HG03354 (cell line): Measurements from ENCODE around the gene NRARP.
"Not testable (repeated sequence)": the region's sequence is repeated elsewhere in the genome, so short reads cannot be mapped to it uniquely, and the experiment has no call there.

ENCODE experiments used
- ATAC-seq: cut with Tn5 transposase; IDR thresholded peaks from one replicate; pipeline ENCODE4 v1.9.1; 2021; ENCODE audit warnings: mild to moderate bottlenecking; ENCODE audit not compliant: unreplicated experiment, poor library complexity, severe bottlenecking

The NRARP gene

DNA sequence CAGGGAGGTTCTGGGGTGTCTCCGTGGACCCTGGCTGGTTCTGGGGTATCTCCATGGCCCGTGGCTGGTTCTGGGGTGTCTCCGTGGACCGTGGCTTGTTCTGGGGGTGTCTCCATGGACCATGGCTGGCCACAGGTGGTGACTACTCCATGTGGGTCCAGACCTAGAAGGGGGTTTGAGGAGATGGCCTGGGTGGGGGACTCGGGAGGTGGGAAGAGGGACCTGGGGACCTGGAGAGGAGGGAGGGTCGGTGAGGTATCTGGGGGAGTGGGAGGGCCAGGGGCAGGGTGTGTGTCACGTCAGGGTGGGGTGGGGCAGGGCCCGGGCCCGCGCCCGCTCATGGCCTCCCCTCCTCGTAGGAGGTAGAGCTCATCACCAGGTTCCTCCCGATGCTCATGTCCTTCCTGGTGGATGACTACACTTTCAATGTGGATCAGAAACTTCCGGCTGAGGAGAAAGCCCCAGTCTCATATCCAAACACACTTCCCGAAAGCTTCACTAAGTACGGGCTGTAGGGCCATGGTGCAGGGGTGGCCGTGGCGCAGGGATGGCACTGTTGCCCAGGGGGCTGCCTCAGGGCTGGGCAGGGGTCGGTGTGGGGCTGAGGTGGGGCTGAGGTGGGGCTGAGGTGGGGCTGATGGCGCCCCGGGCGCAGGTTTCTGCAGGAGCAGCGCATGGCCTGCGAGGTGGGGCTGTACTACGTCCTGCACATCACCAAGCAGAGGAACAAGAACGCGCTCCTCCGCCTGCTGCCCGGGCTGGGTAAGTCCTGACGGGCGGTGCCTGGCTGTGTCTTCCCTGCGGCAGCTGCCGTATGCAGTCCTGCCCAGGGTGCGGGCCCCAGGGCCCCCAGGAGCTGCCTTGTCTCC, 35.3 kb downstream of the NRARP start:
- no peak for ATAC-seq

DNA sequence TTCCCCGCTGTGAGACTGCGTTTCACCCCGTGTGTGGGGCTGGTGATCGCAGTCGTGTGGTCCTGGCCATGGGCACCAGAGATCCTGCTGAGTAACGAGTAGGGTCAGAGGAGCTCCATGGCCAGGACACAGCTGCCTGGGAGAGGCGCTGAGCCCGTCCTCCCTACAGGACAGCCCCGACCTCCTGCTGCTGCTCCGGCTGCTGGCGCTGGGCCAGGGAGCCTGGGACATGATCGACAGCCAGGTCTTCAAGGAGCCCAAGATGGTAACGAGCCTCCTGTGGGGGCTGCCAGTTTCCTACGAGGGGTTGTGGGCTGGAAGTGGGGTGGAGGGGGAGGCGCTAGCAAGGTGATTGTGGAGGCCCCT, 35.9 kb downstream of the NRARP start:
- ATAC-seq, result no peak

DNA sequence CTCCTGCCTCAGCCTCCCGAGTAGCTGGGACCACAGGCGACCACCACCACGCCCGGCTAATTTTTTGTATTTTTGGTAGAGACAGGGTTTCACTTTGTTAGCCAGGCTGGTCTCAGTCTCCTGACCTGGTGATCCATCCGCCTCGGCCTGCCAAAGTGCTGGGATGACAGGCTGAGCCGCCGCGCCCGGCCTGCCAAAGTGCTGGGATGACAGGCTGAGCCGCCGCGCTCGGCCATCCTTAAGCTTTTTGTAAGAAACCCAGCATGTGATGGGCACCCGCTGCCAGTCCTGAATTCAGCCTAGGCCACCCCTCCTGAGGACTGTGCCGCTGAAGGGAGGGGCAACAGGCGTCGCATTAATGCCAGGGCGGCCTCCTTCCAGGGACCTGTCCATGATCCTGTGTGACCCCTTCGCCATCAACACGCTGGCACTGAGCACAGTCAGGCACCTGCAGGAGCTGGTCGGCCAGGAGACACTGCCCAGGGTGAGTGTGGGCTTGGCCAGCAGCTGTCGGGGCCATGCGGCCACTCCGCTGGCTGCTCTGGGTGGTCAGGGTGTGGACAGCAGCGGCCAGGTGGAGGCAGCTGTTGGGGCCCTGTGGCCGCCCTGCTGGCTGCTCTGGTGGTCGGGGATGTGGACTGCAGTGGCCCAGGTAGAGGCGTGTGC, 36.4 kb downstream of the NRARP start:
- no peak for ATAC-seq

DNA sequence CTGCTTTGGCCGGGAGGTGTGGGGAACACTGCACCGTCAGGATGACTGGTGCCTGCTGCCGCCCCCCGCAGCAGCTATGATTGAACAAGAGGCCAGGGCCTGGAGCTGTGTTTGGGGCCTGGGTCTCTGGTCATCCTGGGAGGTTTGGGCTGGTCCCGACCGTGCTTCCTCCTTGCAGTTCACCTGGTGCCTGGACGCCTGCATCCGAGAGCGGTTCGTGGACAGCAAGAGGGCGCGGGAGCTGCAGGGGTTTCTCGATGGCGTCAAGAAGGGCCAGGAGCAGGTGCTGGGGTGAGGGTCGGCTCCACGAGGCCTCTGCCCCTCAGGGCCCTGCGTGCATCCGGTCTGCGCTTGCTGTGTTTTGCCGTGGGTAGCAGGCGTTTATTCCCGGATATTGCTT, 38.0 kb downstream of the NRARP start:
- ATAC-seq, result no peak

- ATAC-seq, result no peak
These were observed 38.6 kb downstream of the NRARP start for GRCh38 chr9:137263506-137263905.

DNA sequence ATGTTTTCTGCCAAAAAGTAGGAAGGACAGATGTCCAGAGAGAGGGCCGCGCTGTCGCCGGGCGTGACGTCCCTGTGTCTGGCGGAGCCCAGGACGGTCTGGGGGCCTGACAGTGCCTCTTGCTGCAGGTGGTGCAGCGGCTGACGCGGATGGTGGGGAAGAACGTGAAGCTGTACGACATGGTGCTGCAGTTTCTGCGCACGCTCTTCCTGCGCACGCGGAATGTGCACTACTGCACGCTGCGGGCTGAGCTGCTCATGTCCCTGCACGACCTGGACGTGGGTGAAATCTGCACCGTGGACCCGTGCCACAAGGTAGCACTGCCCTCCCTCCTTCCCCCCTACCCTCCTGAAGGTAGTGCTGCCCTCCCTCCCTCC, 39.2 kb downstream of the NRARP start:
- ATAC-seq, result no peak

- not testable (repeated sequence) for ATAC-seq
These were observed 39.7 kb downstream of the NRARP start for GRCh38 chr9:137262173-137262908.

DNA sequence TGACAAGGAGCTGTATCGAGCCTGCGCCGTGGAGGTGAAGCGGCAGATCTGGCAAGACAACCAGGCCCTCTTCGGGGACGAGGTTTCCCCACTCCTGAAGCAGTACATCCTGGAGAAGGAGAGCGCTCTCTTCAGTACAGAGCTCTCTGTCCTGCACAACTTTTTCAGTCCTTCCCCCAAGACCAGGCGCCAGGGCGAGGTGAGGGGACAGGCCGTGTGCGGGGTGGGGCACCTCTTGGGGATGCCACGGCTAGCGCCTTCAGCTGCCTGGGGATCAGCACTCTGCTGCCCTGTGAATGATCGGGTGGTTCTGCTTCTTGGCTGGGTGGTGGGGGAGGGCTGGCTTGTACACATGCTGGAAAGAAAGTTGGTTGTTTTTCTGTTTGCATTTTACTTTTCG, 45.2 kb downstream of the NRARP start:
- no peak for ATAC-seq

GRCh38 chr9:137256362-137256761, 45.7 kb downstream of the NRARP start:
- ATAC-seq, result no peak

DNA sequence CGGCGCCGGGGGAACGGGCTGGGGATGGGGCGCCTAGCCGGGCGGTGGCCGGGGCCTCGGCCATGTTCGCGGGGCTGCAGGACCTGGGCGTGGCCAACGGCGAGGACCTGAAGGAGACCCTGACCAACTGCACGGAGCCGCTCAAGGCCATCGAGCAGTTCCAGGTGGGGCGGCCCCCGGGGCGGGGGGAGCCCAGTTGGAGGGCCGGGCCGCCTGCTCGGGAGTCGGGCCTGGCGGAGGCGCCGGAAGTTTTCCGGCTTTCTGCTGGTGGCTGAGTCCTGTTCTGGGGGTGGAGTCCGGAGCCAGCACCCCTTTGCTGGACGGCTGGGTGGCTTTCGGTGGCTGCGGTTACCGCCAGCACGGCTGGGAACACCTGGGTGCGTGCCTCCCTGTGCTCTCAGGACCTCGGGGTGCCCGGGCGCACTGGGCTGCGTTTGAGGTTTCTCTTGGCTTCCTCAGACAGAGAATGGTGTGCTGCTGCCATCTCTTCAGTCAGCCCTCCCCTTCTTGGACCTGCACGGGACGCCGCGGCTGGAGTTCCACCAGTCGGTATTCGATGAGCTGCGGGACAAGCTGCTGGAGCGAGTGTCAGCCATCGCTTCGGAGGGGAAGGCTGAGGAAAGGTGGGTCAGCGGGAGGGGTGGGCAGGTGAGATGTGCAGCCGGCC, 46.5 kb downstream of the NRARP start:
- ATAC-seq, result peak; percentile 43

DNA sequence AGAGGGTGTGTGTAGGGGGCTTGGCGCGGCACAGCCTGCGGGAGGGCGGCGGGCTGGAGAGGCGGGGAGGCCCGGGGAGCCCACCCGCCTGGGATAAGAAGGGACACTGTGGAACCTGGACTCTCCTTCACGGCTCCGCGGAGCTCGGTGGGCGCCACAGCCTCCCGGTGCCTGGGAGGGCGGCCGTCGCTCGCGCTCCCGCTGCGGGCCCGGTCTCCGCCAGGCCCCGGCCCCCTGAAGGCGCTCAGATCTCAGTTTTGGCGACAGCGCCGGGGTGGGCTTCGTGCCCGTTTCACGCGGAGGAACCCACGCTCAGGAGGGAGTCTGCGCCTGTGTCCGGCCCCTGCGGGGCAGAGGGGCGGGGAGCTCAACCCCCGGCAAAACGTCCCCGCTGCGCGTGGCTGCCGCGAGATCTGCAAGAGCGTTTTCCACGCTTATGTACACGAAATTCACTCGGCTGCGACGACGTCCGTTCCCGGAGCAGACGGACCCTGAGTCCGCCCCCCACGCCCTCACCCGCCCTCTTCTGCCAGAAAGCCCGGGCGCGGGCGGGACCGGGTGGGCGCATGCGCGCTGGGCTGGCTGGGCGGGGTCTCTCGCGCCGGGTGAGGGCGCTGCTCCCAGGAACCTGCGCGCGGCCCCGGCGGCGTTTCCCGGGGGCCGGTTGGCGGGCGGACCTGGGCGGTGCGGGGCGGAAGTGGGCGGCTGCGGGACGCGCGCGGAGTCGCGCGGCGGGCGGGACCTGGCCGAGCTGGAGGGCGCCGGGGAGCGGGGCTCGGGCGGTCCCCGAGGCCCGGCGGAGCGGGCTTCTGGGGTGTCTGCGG, 47.2 kb downstream of the NRARP start, which contains the start of gene NELFB:
TSS of gene NELFB (plus strand) at position 704 of the 824 bp plus-strand sequence.
- peak; percentile 85 for ATAC-seq

DNA sequence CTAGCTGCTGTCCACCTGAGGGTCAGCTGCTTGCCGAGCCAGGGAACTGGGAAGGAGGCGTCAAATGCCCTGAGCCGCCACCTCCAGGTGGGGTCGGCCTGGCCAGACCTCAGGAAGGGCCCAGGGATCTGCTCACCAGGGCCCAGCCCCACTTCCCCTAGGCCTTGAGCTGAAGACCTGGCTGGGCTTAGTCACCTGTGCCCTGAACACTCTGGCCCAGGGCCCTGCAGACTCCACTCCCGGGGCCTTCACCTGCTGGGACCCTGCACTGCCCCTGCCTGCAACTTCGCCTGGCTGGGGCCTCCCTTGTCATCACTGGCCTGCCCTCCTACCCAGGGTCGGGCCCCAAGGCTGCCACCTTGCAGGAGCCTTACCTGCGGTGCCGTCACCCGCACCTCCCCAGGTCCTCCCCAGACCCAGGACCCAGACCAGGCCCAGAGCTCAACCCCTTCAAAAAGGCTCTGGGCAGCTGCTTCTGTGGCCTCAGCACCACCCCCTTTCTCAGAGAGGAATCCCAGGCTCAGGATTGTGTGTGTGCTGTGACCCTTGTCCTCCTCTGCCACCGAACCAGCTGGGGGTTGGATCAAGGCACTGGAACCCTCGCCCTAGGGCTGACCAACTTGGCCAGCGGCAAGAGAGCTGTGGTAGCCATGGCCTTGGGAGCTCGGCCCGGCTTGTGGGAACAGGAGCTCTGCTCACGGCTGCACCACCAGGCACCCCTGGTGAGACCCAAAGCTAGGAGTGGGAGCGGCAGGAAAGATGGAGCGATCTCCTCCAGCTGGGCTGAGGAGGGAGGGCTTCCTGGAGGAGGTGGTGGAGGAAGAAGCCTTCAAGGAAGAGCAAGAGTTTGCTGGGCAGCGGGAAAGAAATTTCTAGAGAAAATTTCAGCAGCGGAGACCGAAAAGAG, 48.1 kb downstream of the NRARP start:
- ATAC-seq, result no peak

DNA sequence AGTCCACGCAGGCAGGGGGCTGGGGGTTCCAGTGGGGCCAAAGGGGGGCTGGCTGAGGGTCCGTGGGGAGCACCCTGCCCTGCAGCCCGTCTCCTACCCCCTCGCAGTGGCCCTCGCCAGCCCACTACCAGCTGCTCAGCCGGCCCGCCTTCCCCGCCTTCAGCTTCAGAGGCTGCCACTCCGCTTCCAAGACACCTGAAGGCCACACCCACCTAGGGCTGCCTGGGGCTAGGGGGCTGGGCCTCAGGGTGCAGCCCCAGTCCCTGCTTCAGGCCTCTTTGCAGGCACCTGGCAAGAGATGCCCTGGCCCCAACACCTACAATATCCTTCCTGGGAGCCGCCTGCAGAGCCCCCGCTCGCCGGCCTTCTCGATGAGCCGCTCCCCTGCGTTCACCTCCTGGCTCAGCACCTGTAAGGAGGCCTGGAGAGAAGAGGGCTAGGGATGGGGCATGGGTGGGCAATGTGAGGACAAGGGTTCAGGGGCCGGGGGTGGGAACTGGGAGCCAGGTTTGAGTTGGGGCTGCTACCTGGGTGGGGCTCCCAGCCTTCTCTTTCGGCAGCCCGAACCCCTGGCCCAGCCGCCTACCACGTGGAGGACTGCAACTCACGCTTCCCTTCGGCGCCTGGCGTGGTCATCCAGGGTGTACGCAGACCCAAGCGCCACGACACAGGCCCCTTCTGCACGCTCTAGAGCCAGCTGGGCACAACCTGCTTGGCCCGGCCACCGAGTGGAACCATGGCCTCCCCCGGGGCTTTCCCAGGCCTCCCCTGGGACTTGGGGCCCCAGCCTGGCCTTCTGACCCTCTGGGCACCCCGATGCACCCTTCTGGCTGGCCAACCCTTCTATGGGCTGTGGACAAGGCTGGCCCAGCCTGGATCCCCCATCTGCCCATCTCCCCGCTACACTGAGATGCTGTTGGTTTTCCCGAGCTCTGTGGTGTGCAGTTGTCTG, 49.2 kb downstream of the NRARP start:
- ATAC-seq, result no peak

DNA sequence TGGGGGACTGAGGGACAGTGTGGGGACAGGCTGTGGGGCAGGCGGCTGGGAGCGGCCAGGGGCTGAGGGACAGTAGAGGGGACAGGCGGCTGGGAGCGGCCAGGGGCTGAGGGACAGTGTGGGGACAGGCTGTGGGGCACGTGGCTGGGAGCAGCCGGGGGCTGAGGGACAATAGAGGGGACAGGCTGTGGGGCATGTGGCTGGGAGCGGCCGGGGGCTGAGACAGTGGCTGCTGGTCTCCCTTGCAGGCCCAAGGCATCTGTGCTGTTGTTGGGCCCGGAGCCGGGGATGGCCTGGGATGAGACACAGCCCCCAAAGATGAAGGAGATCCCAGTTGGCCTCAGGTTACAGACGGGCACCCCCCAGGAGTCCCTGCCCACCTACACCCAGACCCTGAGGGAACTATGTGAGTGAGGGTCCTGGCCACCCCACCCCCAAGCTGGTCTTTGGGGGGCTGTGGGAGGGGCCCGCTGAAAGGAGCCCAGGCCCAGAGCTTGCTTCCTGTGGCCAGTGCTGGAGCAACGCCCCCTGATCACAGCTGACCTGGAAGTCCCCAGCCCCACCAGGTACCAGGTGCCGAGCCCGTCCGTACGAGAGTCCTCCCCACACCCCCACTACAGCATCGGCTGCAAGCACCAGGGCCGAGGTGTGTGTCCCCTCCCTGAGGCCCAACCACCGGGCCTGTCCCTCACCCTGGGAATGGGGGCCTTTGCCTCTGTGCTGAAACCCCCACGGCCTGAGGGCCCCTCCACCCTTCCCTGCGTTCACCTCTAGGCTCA, 50.4 kb downstream of the NRARP start:
- ATAC-seq, result no peak

GRCh38 chr9:137251194-137251461, 50.9 kb downstream of the NRARP start, which contains the start of gene STPG3:
TSS of gene STPG3 (plus strand) at chr9:137251286. CDS start at chr9:137251287, 1 bp downstream.
- no peak for ATAC-seq

DNA sequence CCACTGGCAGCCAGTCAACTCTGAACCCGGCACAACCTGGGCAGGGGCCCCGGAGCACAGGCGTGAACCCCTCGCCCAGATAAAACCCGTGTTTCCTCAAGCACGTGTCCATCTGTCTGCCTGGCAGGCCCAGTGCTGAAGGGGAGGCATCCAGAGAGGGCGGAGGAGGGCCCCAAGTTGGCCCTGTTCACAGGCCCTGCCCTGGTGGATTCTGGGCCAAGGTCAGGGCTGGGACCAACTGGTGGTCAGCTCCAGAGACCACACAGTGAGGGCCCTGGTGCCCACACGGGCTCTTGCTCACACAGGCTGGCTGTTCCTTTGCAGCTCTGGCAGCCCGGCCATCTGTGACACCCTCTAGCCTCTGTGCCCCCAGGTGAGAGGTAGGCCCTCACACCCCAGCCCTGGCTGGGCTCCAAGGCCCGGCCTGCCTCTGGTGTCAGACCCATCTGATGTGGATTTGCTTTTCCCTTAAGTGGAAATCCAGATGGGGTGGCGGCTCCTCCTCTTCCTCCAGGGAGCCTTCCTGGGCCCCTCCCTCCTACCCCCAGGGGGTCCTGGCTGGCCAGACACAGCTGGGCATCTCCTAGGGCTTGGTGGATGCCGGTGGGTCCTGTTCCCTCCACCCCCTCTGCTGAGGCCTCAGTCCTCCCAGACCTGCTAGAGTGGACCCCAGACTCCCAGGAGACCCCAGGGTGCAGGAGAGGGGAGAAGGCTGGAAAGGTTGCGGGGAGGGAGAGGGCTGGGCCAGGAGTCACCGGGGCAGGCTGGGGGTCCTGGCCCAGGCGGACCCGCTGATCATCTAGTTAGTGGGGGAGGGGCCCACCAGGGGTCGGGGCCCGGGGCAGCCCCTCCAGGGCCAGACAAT, 51.5 kb downstream of the NRARP start:
- no peak for ATAC-seq
